SK-N-SH (cell line): ENCODE data around the gene OPCML. TPM values are rescaled to one million over a fixed set of nuclear protein-coding genes. Genes with fewer than 3 reads are reported as not detected.

Source experiments
- CTCF ChIA-PET: fragments of 300-600, 350-600 bp; formaldehyde crosslinking; extraction: SDS; loops from one replicate; lab custom pipeline; 2021; lab: Yijun Ruan, JAX
- POLR2A ChIA-PET: fragments of 350-600 bp; sonication (Branson Sonifier 250); formaldehyde crosslinking; extraction: SDS; loops from one replicate; lab custom pipeline; 2020; ENCODE audit warnings: antibody characterized with exemption, inconsistent platforms; lab: Yijun Ruan, JAX
- DNase-seq: peaks from one replicate; pipeline ENCODE4 v3.0.0; 2012
- H2AFZ ChIP-seq: fragments of 200-600 bp; sonication (generic); 2 replicates; pipeline ENCODE4 v1.8.1; 2016; ENCODE audit warnings: antibody characterized with exemption, mild to moderate bottlenecking, low read depth
- H3F3A ChIP-seq: fragments of 200-600 bp; sonication (generic); replicated peaks from 2 replicates; pipeline ENCODE3; 2016; ENCODE audit warnings: antibody characterized with exemption, mild to moderate bottlenecking; ENCODE audit not compliant: insufficient read depth
- H3K27ac ChIP-seq, 2 experiments: fragments of 200-500 bp in 1 of 2; fragments of 200-600 bp in 1 of 2; sonication (Bioruptor generic) in 1 of 2; sonication (generic), shearing (Covaris generic) in 1 of 2; 2 replicates each; pipeline versions ENCODE4 v1.5.1 to v1.6.1; 2014 to 2016; ENCODE audit warnings: low read depth in 2 of 2, inconsistent platforms in 1 of 2, low read length in 1 of 2, mild to moderate bottlenecking in 1 of 2, mixed read lengths in 1 of 2
- H3K27me3 ChIP-seq: fragments of 200-600 bp; sonication (generic), shearing (Covaris generic); 2 replicates; pipeline ENCODE4 v1.6.1; 2016; ENCODE audit warnings: mixed run types; ENCODE audit not compliant: insufficient read depth
- H3K36me3 ChIP-seq, 2 experiments: fragments of 200-500 bp in 1 of 2; fragments of 200-600 bp in 1 of 2; sonication (Bioruptor generic) in 1 of 2; sonication (generic) in 1 of 2; replicated peaks in 1 of 2; 2 replicates each; pipeline versions ENCODE3 to v1.5.1; 2014 to 2016; ENCODE audit warnings: low read length in 1 of 2, mild to moderate bottlenecking in 1 of 2; ENCODE audit not compliant: insufficient read depth in 2 of 2, control insufficient read depth in 1 of 2
- H3K4me1 ChIP-seq, 2 experiments: fragments of 200-500 bp in 1 of 2; fragments of 200-600 bp in 1 of 2; sonication (Bioruptor generic) in 1 of 2; sonication (generic), shearing (Covaris generic) in 1 of 2; 2 replicates each; pipeline versions ENCODE4 v1.5.1 to v1.6.1; 2014 to 2016; ENCODE audit warnings: low read depth in 1 of 2, low read length in 1 of 2, mixed run types in 1 of 2; ENCODE audit not compliant: insufficient read depth in 2 of 2, control insufficient read depth in 1 of 2
- H3K4me2 ChIP-seq: fragments of 200-600 bp; sonication (generic), shearing (Covaris generic); 2 replicates; pipeline ENCODE4 v1.6.1; 2017; ENCODE audit warnings: mixed run types
- H3K4me3 ChIP-seq, 2 experiments: fragments of 200-500 bp in 1 of 2; fragments of 200-600 bp in 1 of 2; sonication (Bioruptor generic) in 1 of 2; sonication (generic), shearing (Covaris generic) in 1 of 2; 2 replicates each; pipeline versions ENCODE4 v1.5.1 to v1.8.1; 2014 to 2016; ENCODE audit warnings: low read depth in 2 of 2, inconsistent platforms in 1 of 2, low read length in 1 of 2, mild to moderate bottlenecking in 1 of 2, mixed read lengths in 1 of 2, moderate library complexity in 1 of 2
- H3K79me2 ChIP-seq: fragments of 200-600 bp; sonication (generic); 2 replicates; pipeline ENCODE4 v1.8.1; 2017; ENCODE audit warnings: mild to moderate bottlenecking; ENCODE audit not compliant: insufficient read depth
- H3K9ac ChIP-seq: fragments of 200-600 bp; sonication (generic); 2 replicates; pipeline ENCODE4 v1.6.1; 2017; ENCODE audit warnings: mixed run types
- H3K9me2 ChIP-seq: fragments of 200-600 bp; sonication (generic); 2 replicates; pipeline ENCODE4 v1.6.1; 2017; ENCODE audit warnings: mixed run types
- H3K9me3 ChIP-seq: fragments of 200-600 bp; sonication (generic); 2 replicates; pipeline ENCODE4 v1.6.1; 2017; ENCODE audit warnings: mixed run types, mild to moderate bottlenecking, moderate library complexity
- H4K20me1 ChIP-seq: fragments of 200-600 bp; sonication (generic); 2 replicates; pipeline ENCODE4 v1.6.1; 2017; ENCODE audit warnings: mild to moderate bottlenecking, mixed run types; ENCODE audit not compliant: insufficient read depth
- CHD2 ChIP-seq: fragments of 150-350 bp; IDR thresholded peaks from 2 replicates; pipeline ENCODE4 v1.6.1; 2018; ENCODE audit warnings: low read length; ENCODE audit not compliant: partially characterized antibody
- ELF1 ChIP-seq: IDR thresholded peaks from 2 replicates; pipeline ENCODE4 v1.4.0; 2012
- EZH2phosphoT487 ChIP-seq: fragments of 200-600 bp; sonication (generic); IDR thresholded peaks from 2 replicates; pipeline ENCODE4 v1.6.1; 2017; ENCODE audit warnings: low read depth, mixed run types, mild to moderate bottlenecking, antibody characterized with exemption, moderate library complexity, borderline replicate concordance
- FOXJ3 ChIP-seq: sonication (generic); formaldehyde crosslinking; IDR thresholded peaks from 2 replicates; pipeline ENCODE4 v1.5.1; 2020; ENCODE audit warnings: mild to moderate bottlenecking, missing genetic modification reagents
- FOXM1 ChIP-seq: IDR thresholded peaks from 2 replicates; pipeline ENCODE4 v1.4.0; 2012; ENCODE audit warnings: low read depth, mild to moderate bottlenecking
- GABPA ChIP-seq: IDR thresholded peaks from 2 replicates; pipeline ENCODE4 v1.4.0; 2012; ENCODE audit warnings: low read depth, mild to moderate bottlenecking
- GATA2 ChIP-seq: sonication (generic); formaldehyde crosslinking; IDR thresholded peaks from 2 replicates; pipeline ENCODE4 v1.5.0; 2020; ENCODE audit warnings: mild to moderate bottlenecking, missing genetic modification reagents
- RXRA ChIP-seq: IDR thresholded peaks from 2 replicates; pipeline ENCODE4 v1.4.0; 2012; ENCODE audit warnings: low read depth, mild to moderate bottlenecking, borderline replicate concordance
- TCF12 ChIP-seq: IDR thresholded peaks from 2 replicates; pipeline ENCODE4 v1.4.0; 2012
- TEAD4 ChIP-seq: IDR thresholded peaks from 2 replicates; pipeline ENCODE4 v1.4.0; 2012; ENCODE audit warnings: mild to moderate bottlenecking, borderline replicate concordance; ENCODE audit not compliant: insufficient read depth
- YY1 ChIP-seq: IDR thresholded peaks from 2 replicates; pipeline ENCODE4 v1.4.0; 2012; ENCODE audit warnings: low read depth, mild to moderate bottlenecking
- WGBS: methylation state at CpG from one replicate; pipeline ENCODE4 v1.1.6; 2017; ENCODE audit warnings: low lambda C conversion rate; 5-methylcytosine and 5-hydroxymethylcytosine counted together
- polyA plus RNA-seq, 3 experiments: library from polyadenylated mRNA; depleted of rRNA; stranded (reverse); fragments of >200 nt; gene quantifications; 2 replicates each; pipeline ENCODE4 v1.2.3, GENCODE V29; 2012
- TF ChIP-seq, protein P1 (sequence below): fragments of 150-350 bp; IDR thresholded peaks from 2 replicates; pipeline ENCODE4 v1.6.1; 2016; ENCODE audit warnings: mild to moderate bottlenecking, low read depth, low read length
- TF ChIP-seq, protein P2 (sequence below): fragments of 150-350 bp; IDR thresholded peaks from 2 replicates; pipeline ENCODE4 v1.6.1; 2017; ENCODE audit warnings: antibody characterized with exemption, low read length, low read depth, borderline replicate concordance
- TF ChIP-seq, protein P3 (sequence below): IDR thresholded peaks from 2 replicates; pipeline ENCODE4 v1.6.1; 2012; ENCODE audit warnings: mild to moderate bottlenecking, low read depth, low read length, moderate library complexity
- TF ChIP-seq, protein P4 (sequence below): fragments of 200-600 bp; sonication (generic); IDR thresholded peaks from 2 replicates; pipeline ENCODE4 v1.6.1; 2017; ENCODE audit warnings: antibody characterized with exemption, mild to moderate bottlenecking, moderate library complexity

The OPCML gene
- polyA plus RNA-seq, 1 of the 3 experiments (the other 2 are of a cell fraction): not detected

DNA sequence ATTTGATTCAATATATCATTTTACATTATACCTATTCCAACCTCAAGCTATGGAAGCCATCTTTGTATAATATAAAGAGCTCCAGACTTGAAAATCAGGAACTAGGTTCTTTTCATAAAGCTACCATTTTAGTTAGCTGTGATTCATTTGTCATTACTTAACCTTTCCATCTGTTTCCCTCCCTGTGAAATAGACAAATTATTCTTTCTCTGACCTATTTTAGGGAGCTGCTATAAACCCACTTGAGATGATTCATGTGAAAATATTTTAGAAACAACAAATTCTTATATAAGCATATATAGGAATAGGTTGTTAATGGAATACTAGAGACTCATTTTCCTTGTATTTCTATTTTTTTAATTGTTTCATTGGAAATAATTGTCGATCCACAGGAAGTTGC is 1012.1 kb downstream of the OPCML start:
- Histone ChIP-seq H4K20me1 (no peaks in the 10 kb centered on the region), H3K9me2 (no peaks in the 10 kb centered on the region), H3K9me3 (no peaks in the 10 kb centered on the region), H3K79me2 (no peaks in the 10 kb centered on the region), H3K9ac (no peak overlapping the region), H3K4me3 (no peak overlapping the region), H3K4me1 (no peaks in the 10 kb centered on the region), H2AFZ (no peak overlapping the region), H3K27me3 (no peaks in the 10 kb centered on the region), H3K4me2 (no peak overlapping the region), H3K27ac (no peak overlapping the region), H3K36me3 (no peaks in the 10 kb centered on the region), H3F3A (no peaks in the 10 kb centered on the region)
- TF ChIP-seq TEAD4: no peak
- TF ChIP-seq EZH2phosphoT487: no peak
- TF ChIP-seq, protein P1, sequence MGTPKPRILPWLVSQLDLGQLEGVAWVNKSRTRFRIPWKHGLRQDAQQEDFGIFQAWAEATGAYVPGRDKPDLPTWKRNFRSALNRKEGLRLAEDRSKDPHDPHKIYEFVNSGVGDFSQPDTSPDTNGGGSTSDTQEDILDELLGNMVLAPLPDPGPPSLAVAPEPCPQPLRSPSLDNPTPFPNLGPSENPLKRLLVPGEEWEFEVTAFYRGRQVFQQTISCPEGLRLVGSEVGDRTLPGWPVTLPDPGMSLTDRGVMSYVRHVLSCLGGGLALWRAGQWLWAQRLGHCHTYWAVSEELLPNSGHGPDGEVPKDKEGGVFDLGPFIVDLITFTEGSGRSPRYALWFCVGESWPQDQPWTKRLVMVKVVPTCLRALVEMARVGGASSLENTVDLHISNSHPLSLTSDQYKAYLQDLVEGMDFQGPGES: no peak
- TF ChIP-seq ELF1: no peak
- TF ChIP-seq, protein P2, sequence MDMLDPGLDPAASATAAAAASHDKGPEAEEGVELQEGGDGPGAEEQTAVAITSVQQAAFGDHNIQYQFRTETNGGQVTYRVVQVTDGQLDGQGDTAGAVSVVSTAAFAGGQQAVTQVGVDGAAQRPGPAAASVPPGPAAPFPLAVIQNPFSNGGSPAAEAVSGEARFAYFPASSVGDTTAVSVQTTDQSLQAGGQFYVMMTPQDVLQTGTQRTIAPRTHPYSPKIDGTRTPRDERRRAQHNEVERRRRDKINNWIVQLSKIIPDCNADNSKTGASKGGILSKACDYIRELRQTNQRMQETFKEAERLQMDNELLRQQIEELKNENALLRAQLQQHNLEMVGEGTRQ: no peak
- no peak for TF ChIP-seq GABPA
- TF ChIP-seq YY1: no peak
- TF ChIP-seq TCF12: no peak
- TF ChIP-seq, protein P3, sequence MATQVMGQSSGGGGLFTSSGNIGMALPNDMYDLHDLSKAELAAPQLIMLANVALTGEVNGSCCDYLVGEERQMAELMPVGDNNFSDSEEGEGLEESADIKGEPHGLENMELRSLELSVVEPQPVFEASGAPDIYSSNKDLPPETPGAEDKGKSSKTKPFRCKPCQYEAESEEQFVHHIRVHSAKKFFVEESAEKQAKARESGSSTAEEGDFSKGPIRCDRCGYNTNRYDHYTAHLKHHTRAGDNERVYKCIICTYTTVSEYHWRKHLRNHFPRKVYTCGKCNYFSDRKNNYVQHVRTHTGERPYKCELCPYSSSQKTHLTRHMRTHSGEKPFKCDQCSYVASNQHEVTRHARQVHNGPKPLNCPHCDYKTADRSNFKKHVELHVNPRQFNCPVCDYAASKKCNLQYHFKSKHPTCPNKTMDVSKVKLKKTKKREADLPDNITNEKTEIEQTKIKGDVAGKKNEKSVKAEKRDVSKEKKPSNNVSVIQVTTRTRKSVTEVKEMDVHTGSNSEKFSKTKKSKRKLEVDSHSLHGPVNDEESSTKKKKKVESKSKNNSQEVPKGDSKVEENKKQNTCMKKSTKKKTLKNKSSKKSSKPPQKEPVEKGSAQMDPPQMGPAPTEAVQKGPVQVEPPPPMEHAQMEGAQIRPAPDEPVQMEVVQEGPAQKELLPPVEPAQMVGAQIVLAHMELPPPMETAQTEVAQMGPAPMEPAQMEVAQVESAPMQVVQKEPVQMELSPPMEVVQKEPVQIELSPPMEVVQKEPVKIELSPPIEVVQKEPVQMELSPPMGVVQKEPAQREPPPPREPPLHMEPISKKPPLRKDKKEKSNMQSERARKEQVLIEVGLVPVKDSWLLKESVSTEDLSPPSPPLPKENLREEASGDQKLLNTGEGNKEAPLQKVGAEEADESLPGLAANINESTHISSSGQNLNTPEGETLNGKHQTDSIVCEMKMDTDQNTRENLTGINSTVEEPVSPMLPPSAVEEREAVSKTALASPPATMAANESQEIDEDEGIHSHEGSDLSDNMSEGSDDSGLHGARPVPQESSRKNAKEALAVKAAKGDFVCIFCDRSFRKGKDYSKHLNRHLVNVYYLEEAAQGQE: no peak
- no peak for TF ChIP-seq FOXJ3 (CRISPR knock-in tag)
- TF ChIP-seq RXRA: no peak
- no peak for TF ChIP-seq FOXM1
- TF ChIP-seq, protein P4, sequence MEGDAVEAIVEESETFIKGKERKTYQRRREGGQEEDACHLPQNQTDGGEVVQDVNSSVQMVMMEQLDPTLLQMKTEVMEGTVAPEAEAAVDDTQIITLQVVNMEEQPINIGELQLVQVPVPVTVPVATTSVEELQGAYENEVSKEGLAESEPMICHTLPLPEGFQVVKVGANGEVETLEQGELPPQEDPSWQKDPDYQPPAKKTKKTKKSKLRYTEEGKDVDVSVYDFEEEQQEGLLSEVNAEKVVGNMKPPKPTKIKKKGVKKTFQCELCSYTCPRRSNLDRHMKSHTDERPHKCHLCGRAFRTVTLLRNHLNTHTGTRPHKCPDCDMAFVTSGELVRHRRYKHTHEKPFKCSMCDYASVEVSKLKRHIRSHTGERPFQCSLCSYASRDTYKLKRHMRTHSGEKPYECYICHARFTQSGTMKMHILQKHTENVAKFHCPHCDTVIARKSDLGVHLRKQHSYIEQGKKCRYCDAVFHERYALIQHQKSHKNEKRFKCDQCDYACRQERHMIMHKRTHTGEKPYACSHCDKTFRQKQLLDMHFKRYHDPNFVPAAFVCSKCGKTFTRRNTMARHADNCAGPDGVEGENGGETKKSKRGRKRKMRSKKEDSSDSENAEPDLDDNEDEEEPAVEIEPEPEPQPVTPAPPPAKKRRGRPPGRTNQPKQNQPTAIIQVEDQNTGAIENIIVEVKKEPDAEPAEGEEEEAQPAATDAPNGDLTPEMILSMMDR: no peak
- no peak for TF ChIP-seq GATA2 (CRISPR knock-in tag)
- TF ChIP-seq CHD2: no peak
- WGBS: 38% methylated on average over 1 of the region's 1 CpG
- DNase-seq: no peak
- CTCF ChIA-PET: no interaction called here
- POLR2A ChIA-PET: no interaction called here
